OCI-LY7 (cell line): Measurements from ENCODE around the gene CYFIP1. TPM values are rescaled to one million over a fixed set of nuclear protein-coding genes. Genes with fewer than 3 reads are reported as not detected.

Experiments used
- BruUV-seq: library from RNA; stranded (reverse); fragments of 400-500 nt; replicated peaks from 2 replicates; lab custom pipeline; 2021; lab: Mats Ljungman, UMichigan
- CTCF ChIA-PET: fragments of 300-600 bp; sonication (Branson Sonifier 250); formaldehyde crosslinking; loops from one replicate; lab custom pipeline; 2022; ENCODE audit warnings: antibody characterized with exemption; ENCODE audit not compliant: unreplicated experiment; lab: Charles Lee
- POLR2A ChIA-PET: fragments of 300-600 bp; sonication (Branson Sonifier 250); formaldehyde crosslinking; loops from one replicate; lab custom pipeline; 2022; ENCODE audit warnings: antibody characterized with exemption; lab: Charles Lee
- DNase-seq: peaks from one replicate; pipeline ENCODE4 v3.0.0-alpha.2; 2015; ENCODE audit warnings: low spot score
- H2AFZ ChIP-seq: fragments of 200-600 bp; sonication (generic), shearing (Covaris generic); 2 replicates; pipeline ENCODE4 v1.6.1; 2014; ENCODE audit warnings: mild to moderate bottlenecking, antibody characterized with exemption, low read length, moderate library complexity
- H3K27ac ChIP-seq: fragments of 200-600 bp; sonication (generic); 2 replicates; pipeline ENCODE4 v1.5.1; 2014; ENCODE audit warnings: mixed run types, low read depth, mild to moderate bottlenecking, moderate library complexity, low read length, inconsistent platforms; ENCODE audit not compliant: poor library complexity, severe bottlenecking
- H3K36me3 ChIP-seq: fragments of 200-600 bp; sonication (generic); 2 replicates; pipeline ENCODE4 v1.6.1; 2014; ENCODE audit warnings: mild to moderate bottlenecking, antibody characterized with exemption, low read length, moderate library complexity, mixed read lengths; ENCODE audit not compliant: insufficient read depth
- H3K4me1 ChIP-seq: fragments of 200-600 bp; sonication (generic); 2 replicates; pipeline ENCODE4 v1.5.1; 2014; ENCODE audit warnings: mild to moderate bottlenecking, low read length; ENCODE audit not compliant: insufficient read depth, poor library complexity, severe bottlenecking
- H3K4me2 ChIP-seq: fragments of 200-600 bp; sonication (generic); 2 replicates; pipeline ENCODE4 v1.6.1; 2014; ENCODE audit warnings: mild to moderate bottlenecking, low read length
- H3K4me3 ChIP-seq: fragments of 200-600 bp; sonication (generic); 2 replicates; pipeline ENCODE4 v1.5.1; 2014; ENCODE audit warnings: mild to moderate bottlenecking, low read depth, low read length; ENCODE audit not compliant: poor library complexity, severe bottlenecking
- H3K79me2 ChIP-seq: fragments of 200-600 bp; sonication (generic); 2 replicates; pipeline ENCODE4 v1.6.1; 2016; ENCODE audit warnings: low read depth, mild to moderate bottlenecking, low read length, moderate library complexity, mixed read lengths; ENCODE audit not compliant: insufficient read depth
- H3K9me2 ChIP-seq: fragments of 200-600 bp; sonication (generic); 2 replicates; pipeline ENCODE4 v1.6.1; 2016; ENCODE audit warnings: mild to moderate bottlenecking, low read length, mixed read lengths; ENCODE audit not compliant: insufficient read depth
- H3K9me3 ChIP-seq: fragments of 200-600 bp; sonication (generic); 2 replicates; pipeline ENCODE4 v1.6.1; 2014; ENCODE audit warnings: mild to moderate bottlenecking, mixed run types, low read length, mixed read lengths
- H4K20me1 ChIP-seq: fragments of 200-600 bp; sonication (generic); 2 replicates; pipeline ENCODE4 v1.6.1; 2014; ENCODE audit warnings: mild to moderate bottlenecking, antibody characterized with exemption, low read length, moderate library complexity, mixed read lengths; ENCODE audit not compliant: insufficient read depth
- CTCF ChIP-seq: fragments of 200-600 bp; sonication (generic); conservative IDR thresholded peaks from 2 replicates; pipeline ENCODE4 v1.5.1; 2014; ENCODE audit warnings: mild to moderate bottlenecking, antibody characterized with exemption, low read length, moderate library complexity, mixed read lengths
- EZH2phosphoT487 ChIP-seq: fragments of 200-600 bp; sonication (generic); IDR thresholded peaks from 2 replicates; pipeline ENCODE4 v1.6.1; 2018; ENCODE audit warnings: low read depth, borderline replicate concordance, mild to moderate bottlenecking, mixed run types, antibody characterized with exemption, low read length, moderate library complexity, mixed read lengths
- intact Hi-C: fragments of 100-400 bp; cut with micrococcal nuclease; formaldehyde crosslinking; loops from one replicate; pipeline ENCODE4 v1.10.0; 2022; ENCODE audit not compliant: unreplicated experiment
- total RNA-seq, 2 experiments: library from RNA; depleted of rRNA in 1 of 2; stranded (reverse); fragments of >200 nt in 1 of 2; shearing (Covaris generic) in 1 of 2; gene quantifications; 2 replicates each; pipeline ENCODE4 v1.2.3, GENCODE V29; 2014 to 2022

The CYFIP1 gene
- total RNA-seq, 2 experiments from 2014 or later: 0.98 to 1.3 TPM

GRCh38 chr15:22878103-22878502, 102.1 kb downstream of the CYFIP1 start:
- DNase-seq: no peak
- BruUV-seq: no TSS peak
- no peaks in the 10 kb centered on the region for H3K9me2 ChIP-seq
- H3K27ac ChIP-seq: no peak overlapping the region
- TF ChIP-seq CTCF (no peak), EZH2phosphoT487 (no peak)
- H3K4me3 ChIP-seq: no peak overlapping the region
- H3K36me3 ChIP-seq: no peaks in the 10 kb centered on the region
- intact Hi-C loops: no loop called here
- H3K4me1 ChIP-seq: no peaks in the 10 kb centered on the region
- H2AFZ ChIP-seq: no peak overlapping the region
- no peaks in the 10 kb centered on the region for H3K79me2 ChIP-seq
- CTCF ChIA-PET: no interaction called here
- no peaks in the 10 kb centered on the region for H4K20me1 ChIP-seq
- H3K9me3 ChIP-seq: no peaks in the 10 kb centered on the region
- POLR2A ChIA-PET: interaction anchor here (0.7 kb wide), 1 partner anchor 122 kb away, joined by 5 read pairs; no protein-coding TSS in a partner anchor
- no peak overlapping the region for H3K4me2 ChIP-seq

- no peaks in the 10 kb centered on the region for H3K4me1 ChIP-seq
- no TSS peak for BruUV-seq
These were observed 102.6 kb downstream of the CYFIP1 start for GRCh38 chr15:22877607-22878006.

More at GRCh38 chr15:22877607-22878006, 102.6 kb downstream of the CYFIP1 start:
- Histone ChIP-seq H3K36me3 (no peaks in the 10 kb centered on the region), H3K4me3 (no peak overlapping the region), H3K4me2 (no peak overlapping the region), H4K20me1 (no peaks in the 10 kb centered on the region), H3K9me3 (no peaks in the 10 kb centered on the region), H3K27ac (no peak overlapping the region), H2AFZ (no peak overlapping the region), H3K9me2 (no peaks in the 10 kb centered on the region), H3K79me2 (no peaks in the 10 kb centered on the region)
- DNase-seq: no peak
- TF ChIP-seq EZH2phosphoT487 (no peak), CTCF (no peak)
- intact Hi-C loops: no loop called here
- CTCF ChIA-PET: no interaction called here
- POLR2A ChIA-PET: no interaction called here
